ENCODE data around the gene GUCY1A1.

GUCY1A1 gene

DNA sequence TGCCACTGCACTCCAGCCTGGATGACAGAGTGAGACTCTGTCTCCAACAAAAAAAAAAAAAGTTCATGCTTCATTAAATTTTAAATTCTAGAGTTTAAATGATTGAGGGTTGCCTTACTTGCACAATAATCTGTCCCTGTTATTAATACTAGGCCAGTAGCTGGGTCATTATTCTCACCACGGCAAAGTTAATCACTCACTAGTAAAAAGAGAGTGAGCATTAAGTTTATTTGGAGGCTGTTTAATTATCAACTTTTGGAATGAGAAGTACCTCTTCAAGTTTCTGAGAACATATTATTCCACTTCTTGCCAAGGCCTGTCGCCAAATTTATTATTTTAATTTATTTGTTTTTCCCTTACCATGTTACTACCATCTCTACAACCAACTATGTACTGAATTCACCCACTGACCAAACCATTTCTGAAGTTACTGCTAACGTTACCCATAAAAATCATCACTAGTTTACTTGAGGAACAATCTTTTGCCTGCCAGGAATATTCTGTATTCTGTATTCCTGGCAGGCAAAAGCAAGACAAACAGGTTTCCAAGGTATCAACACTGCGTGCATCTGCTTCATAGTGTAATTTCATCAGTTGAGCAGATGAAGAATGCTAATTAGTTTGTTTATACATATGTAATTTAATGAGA is 26.5 kb downstream of the GUCY1A1 start:
- no peak for DNase-seq

DNA sequence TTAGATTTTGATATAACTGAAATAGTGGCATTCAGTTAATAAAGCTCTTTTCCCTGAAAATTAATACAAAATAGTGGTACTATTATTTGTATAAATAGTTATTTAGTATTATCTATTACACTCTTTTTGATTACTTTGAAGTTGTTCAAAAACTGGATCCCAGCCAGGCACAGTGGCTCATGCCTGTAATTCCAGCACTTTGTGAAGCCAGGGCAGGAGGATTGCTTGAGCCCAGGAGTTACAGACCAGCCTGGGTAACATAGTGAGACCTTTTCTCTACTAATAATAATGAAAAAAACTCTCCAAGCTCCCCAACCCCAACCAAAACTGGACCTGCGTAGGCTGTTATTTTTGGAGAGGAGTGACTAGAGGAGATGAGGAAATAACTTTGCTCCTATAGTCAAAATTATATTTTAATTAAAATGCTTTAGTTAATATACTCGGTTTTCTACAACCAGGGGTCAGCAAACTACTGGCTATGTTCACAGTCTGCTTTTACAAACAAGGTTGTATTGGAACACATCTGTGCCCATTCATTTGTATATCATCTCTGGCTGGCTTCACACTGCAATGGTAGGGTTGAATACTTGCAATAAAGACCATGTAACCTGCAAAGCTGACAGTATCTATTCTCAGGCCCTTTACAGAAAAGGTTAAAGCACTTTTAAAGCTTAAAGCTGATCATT is 27.6 kb downstream of the GUCY1A1 start:
- no peak for DNase-seq

DNA sequence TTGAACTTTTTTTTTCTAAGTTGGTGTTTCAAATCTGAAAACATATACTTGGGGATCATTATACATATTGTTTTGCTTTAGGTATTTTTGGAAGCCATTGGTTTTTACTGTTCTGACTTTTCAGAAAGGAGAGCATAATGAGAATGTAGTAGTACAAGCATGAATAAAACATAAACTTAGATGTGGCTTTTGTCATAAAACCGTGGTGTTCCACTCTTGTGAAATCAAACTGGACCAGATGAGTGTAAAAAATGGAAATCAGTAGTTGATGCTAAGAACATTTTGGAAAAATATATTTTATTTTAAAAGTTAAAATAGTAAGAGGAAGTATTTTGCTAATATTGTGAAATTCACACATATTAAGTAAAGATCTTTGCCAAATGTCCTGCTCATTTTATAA is 29.6 kb downstream of the GUCY1A1 start:
- no peak for DNase-seq

DNA sequence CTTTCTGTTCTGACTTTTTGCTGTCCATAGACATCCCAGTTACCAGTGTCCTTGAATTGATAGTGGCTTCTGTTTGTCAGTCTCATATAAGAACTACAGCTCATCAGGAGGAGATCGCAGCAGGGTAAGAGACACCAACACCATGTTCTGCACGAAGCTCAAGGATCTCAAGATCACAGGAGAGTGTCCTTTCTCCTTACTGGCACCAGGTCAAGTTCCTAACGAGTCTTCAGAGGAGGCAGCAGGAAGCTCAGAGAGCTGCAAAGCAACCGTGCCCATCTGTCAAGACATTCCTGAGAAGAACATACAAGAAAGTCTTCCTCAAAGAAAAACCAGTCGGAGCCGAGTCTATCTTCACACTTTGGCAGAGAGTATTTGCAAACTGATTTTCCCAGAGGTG is 30.1 kb downstream of the GUCY1A1 start:
- DNase-seq = no peak

DNA sequence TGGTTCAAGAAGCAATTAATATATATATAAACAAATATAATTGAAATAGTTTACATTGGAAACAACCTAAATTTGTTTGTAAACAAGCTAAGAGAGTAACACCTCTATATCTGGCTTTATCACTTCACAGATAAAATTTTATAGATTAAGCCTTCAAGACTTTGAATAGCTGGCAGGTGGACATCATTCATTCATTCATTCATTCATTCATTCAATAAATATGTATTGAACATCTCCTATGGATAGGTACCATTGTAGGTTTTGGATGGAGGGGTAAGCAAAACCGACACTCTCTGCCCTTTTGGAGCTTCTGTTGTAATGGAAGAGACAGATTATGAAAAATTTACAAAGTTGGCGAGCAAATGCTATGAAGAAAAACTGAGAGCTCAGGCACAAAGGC is 35.2 kb downstream of the GUCY1A1 start:
- DNase-seq = no peak

DNA sequence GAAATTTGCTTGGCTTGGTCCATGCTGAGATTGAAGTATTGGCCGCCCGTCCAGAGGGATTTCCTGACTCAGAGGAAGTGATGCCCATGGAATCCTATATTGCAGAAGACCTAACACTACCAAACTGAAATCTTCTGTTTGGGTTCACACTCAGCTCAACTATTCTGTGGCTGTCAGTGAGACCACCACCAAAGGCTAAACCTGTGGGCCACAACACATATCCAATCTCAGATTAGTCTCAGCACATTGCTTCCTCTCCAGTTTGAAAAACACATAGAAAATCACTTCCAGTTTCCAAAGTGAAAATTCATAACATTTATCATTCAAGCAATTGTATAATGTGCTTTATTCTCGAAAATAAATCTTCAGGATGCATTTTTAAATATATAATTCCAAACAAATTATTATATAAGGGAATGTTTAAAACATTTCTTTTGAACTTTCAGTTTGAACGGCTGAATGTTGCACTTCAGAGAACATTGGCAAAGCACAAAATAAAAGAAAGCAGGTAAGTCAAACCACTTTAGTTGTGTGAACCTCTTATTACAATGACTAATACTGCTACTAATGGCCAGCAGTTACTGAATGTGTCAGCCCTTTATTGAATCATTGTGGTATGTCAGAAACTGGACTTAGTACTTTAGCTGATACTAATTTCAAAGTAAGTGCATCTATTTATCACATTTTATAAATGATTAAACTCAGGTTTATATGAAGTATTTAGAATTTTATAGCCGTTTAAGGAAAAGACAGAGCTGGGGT is 37.0 kb downstream of the GUCY1A1 start:
- no peak for DNase-seq

DNA sequence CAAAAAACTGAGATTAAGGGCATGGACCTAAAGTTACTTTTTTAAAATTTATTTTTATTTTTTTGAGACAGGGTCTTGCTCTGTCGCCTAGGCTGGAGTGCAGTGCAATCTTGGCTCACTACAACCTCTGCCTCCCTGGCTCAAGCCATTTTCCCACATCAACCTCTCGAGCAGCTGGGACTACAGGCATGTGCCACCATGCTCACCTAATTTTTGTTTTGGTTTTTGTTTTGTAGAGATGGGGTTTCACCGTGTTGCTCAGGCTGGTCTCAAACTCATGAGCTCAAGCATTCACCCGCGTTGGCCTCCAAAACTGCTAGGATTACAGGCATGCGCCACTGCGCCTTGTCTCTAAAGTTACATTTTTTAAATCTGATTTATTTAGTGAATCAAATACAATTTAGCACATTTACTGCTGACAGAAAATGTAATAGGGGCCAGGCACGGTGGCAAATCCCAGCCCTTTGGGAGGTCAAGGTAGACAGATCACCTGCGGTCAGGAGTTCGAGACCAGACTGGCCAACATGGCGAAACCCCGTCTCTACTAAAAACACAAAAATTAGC is 38.3 kb downstream of the GUCY1A1 start:
- DNase-seq = no peak

DNA sequence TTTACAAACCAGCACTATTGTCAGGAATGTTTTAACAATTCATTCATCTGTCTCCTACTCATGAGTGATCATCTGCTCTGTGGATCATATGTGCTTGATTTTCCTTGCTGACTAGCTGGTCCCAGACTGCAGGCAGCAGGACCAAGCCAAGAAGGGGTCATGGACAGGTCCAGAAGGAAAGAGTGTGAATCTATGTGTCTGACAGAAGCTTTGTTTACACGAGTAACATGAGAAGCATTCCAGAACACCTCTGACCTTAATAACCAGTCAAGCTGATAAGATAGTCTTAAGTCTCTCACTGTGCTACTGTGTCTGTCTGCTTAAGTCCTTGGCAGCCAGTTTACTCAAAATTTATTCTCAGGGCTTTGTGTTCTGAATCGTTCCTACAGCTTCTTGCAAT is 39.0 kb downstream of the GUCY1A1 start:
- no peak for DNase-seq

DNA sequence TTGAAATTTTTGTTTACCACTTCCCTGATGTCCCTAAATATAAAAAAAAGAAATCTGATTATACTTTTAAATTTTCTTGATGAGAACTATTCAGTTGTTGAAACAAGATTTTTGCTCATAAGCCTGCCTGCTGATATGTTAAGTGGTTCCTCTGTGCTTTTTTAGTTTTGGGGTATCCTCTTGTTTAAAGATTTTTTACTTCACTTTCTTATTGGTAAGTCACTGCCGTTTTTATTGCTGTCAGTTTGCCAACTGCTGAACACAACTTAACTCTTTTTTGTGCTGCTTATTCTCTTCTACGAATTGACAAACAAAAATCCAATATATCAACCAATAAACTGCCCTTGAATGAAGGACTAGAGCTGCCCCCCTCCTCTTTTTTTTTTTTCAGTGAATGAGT is 39.5 kb downstream of the GUCY1A1 start:
- no peak for DNase-seq

DNA sequence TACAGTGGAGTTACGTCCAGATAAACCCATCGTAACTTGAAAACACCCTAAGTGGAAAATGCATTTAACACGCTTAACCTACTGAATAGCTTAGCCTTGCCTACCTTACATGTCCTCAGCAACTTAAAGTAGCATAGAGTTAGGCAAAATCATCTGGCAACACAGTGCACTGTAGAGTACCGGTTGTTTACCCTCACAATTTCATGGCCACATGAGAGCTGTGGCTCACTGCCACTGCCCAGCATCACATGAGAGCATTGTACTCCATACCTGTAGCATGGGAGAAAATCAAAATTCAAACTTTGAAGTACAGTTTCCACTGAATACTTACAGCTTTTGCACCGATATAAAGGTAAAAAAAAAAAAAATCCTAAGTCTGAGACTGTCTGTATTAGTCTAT is 40.6 kb downstream of the GUCY1A1 start:
- no peak for DNase-seq

DNA sequence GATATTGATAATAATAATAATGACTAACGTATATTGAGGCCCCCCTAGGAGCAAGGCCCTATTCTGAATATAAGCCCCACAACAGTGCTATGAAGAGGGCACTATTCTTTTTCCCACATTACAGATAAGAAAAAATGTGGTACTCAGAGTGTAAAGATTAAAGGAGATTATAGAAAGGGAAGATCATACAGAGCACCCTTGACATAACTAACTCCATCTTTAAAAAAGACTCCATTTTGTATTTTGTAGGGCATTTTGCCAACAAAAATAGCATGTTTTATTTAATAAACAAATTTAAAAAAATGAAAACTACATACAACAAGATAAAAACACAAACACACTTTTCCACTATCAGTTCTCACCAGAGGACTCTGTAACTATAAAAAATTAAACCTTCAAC is 42.1 kb downstream of the GUCY1A1 start:
- no peak for DNase-seq

DNA sequence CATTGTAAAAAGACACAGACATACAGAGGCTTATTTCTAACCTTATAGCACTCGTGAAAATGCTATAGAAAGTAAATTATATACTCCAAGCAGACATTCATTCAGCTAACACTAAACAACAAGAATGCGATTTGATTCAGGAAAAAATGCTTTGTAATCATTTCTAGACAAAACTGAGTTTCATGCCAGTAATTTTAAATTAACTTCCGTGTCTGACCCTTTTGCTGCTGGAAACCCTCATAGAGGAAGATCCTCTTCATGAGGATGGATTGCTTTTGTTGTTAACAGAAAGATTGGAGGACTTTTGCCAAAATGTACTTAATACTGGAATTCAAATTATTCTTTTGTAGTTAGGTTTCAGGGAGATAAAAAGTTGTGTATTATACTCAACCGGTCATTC is 43.3 kb downstream of the GUCY1A1 start:
- DNase-seq = no peak

DNA sequence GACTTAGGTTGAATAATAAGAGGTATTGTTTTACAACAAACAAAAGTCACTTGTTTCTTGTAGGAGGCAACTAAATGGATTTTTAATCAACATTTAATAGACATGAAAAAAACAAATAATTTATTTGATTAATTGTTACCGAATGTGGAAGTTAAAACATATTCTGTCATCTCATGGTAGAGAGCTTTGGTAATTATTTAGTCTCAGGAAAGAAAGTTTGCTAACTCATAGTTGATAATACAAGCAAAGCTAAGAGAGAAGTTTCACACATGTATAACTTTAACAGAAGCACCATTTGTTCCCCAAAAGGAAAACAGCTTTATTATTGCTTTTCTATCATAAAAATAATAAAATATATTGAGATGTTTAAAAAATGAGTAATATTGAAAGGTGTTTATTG is 44.9 kb downstream of the GUCY1A1 start:
- no peak for DNase-seq

DNA sequence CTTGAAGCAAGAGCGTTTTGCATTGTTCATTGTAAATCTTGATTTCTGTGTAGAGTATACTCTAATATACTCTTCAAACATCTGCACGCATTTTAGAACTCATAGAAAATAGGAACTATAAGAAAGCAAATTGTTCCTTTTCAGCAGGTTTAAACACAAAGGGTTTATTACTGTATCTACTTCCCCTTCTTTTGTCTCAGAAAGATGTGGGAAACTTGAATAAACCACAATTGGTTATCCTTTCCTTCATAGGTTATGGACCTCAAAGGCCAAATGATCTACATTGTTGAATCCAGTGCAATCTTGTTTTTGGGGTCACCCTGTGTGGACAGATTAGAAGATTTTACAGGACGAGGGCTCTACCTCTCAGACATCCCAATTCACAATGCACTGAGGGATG is 46.2 kb downstream of the GUCY1A1 start:
- DNase-seq = no peak

DNA sequence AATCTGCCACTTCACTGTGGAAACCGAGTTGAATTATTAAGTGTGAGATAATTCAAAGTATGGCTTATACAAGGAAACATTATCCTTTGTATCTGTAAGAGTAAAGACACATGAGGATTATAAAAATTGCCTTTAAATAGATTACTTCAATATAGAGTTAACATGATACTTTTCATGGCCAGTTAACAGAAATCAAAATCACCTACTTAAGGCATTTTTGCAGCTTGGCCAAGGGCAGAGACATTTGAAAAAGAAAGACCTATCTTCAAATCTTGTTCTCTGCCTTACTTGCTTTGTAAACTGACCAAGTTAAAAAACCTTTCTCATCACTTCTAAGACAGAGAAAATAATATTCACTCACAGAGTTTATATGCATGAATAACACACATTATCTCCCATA is 47.3 kb downstream of the GUCY1A1 start:
- DNase-seq = no peak

DNA sequence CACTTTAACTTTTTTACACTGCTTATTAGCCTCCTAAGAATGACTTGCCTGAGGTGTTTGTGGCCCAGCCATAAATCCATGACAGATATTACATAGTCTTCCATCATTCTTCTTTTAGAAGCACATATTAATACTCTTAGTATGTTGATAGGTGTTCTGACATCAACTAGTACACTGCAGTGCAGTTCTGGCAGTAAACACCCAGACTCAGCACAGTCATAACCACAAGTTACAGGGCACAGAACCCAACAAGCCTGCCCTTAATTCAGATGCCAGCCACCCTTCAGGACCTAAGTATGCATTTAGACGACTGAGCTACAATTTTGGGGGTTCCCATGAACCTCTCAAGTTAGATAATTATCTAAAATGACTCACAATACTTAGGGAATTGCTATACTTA is 55.7 kb downstream of the GUCY1A1 start:
- DNase-seq = no peak

DNA sequence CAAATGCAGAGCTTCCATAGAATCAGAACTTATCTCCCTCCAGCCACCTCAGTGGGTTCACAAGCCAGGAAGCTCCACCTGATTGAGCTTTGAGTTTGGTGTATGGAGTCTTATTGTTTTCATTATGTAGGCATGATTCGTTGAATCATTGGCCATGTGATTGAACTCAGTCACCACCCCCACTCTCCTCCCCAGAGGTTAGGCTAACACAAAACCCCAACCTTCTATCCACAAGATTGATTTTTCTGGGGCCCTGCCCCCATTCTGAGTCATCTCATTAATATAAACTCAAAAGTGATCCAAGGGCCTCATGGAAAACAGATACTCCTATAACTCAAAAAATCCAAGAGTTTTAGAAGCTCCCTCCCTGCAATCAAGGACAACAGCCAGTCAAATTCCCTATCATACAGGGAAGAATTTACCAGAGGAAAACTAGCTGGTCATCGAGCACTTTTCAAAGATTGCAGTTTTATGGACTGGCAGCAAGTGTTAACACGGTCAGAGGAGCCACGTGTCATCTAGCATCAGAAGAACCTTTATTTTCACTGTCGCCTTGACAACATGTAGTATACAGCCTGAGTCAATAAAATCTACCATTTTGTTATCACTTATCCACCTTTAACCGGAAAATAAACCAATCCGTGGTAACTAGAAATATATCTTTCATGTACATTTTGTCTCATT is 56.3 kb downstream of the GUCY1A1 start:
- DNase-seq = no peak

DNA sequence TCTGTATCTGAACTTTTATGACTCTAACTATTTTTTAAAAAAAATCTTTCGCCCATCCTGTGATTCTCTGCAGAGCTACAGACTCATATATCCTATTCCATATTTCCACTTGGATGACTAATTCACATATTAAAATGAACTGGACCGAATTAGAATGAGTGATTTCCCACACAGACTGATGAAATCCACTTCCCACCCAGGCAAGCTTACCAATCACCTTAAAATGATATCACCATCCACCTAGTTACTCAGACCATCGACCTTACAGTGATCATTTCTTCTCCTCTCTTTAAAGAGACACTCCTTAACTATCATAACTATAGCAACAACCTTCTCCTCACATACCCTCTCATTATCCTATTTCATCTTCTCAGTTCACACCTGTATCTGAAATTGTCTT is 58.1 kb downstream of the GUCY1A1 start:
- DNase-seq = no peak

DNA sequence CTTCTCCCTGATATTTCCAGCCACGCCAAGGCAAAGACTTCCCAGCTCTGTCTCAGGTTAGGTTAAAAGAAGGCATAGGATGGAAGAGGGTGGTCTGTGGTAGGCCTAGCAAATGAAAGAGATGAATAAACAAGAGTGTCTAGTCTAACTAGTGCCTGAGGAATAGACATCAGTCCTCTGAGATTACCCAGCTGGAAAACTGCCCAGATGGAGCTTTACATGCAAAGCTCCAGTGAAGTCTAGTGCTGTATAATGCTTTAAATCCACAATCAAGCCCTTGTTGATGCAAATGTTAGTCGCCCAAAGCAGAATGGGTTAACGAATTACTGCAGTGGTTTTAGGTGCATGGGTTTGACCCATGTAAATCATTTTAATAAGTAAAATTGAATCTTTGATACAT is 67.4 kb downstream of the GUCY1A1 start:
- no peak for DNase-seq

DNA sequence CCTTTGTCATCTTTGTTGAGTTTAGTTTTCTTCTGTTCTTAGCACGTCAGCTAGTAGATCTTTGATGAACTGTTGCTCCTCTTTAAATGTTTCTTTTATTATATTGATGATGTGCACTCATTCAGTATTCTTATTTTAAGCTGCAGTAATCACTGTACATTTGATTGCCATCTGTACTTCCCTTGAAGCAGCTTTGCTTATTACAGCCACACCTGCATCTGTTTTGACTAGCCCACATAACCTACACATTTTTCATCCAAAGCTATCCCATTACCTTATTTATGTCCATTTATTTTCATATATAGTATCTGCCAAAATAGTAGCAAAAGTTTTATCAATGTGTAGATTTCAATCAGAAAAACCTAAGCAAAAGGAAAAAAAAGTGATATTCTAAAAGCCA is 68.3 kb downstream of the GUCY1A1 start:
- DNase-seq = no peak

DNA sequence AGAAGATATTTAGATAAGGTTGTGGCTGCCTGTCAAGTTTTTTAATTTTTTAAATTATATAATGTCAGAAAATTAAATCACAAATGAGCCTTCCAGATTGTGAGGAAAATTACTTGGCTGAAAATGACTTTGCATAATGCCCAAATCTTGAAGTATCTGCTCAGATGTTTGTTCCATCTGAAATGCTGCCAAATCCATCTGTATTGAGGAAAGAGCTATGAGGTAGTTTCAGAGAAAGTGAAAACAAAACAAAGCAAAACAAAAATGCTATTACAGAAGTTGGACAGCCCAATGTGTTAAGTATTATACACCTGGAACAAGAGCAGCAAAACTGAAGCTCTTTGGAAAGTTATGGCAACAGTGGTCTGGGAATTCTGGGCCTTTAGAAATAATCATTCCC is 68.8 kb downstream of the GUCY1A1 start:
- no peak for DNase-seq

DNA sequence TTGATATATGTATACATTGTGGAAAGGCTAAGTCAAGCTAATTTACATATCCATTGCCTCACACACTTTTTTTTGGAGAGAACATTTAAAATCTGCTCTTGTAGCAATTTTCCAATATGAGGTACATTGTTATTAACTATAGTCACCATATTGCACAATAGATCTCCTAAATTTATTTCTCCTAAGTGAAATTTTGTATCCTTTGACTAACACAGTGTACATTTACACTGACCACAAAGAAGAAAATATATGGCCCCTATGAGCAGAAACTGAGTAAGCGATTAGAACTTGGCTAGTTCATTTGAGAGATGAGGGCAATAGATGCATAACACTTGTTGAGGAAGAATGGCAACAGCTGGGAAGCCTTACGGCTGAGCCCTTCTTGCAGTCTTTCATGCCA is 71.9 kb downstream of the GUCY1A1 start:
- no peak for DNase-seq

DNA sequence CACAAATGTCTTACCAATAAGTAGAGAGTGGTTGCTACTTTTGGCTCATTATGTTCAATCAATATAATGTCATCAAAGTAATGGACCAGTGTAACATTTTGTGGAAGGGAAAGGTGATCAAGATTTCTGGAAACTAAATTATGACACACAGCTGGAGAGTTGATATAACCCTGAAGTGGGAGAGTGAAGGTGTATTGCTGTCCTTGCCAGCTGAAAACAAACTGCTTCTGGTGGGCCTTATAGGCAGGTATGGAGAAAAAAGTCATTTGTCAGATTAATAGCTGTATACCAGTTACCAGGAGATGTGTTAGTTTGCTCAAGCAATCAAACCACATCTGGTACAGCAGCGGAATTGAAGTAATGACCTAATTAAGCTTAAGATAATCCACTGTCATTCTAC is 74.9 kb downstream of the GUCY1A1 start:
- no peak for DNase-seq

Measured in CD4-positive, alpha-beta T cell treated with Interleukin-15 for 1 hour (primary cell).